DOHH2 (cell line): ENCODE data around the gene TIMM50.

Experiments
- H3F3A ChIP-seq: fragments of 200-600 bp; sonication (generic), shearing (Covaris generic); 2 replicates; pipeline ENCODE4 v1.6.0; 2016; ENCODE audit warnings: antibody characterized with exemption, mild to moderate bottlenecking; ENCODE audit not compliant: control insufficient read depth, insufficient read depth
- H3K27ac ChIP-seq: fragments of 200-600 bp; sonication (generic); 2 replicates; pipeline ENCODE4 v1.5.1; 2014; ENCODE audit warnings: low read depth, mild to moderate bottlenecking, low read length, moderate library complexity
- H3K27me3 ChIP-seq: fragments of 200-600 bp; sonication (generic); 2 replicates; pipeline ENCODE4 v1.6.1; 2014; ENCODE audit warnings: mild to moderate bottlenecking, low read length, mixed read lengths; ENCODE audit not compliant: control insufficient read depth
- H3K36me3 ChIP-seq: fragments of 200-600 bp; sonication (generic); 2 replicates; pipeline ENCODE4 v1.6.1; 2014; ENCODE audit warnings: mild to moderate bottlenecking, low read length, moderate library complexity, mixed read lengths; ENCODE audit not compliant: control insufficient read depth
- H3K4me1 ChIP-seq: fragments of 200-600 bp; sonication (generic); 2 replicates; pipeline ENCODE4 v1.6.1; 2014; ENCODE audit warnings: mild to moderate bottlenecking, low read length, mixed read lengths; ENCODE audit not compliant: control insufficient read depth
- H3K4me2 ChIP-seq: fragments of 200-600 bp; sonication (generic); 2 replicates; pipeline ENCODE4 v1.6.0; 2014; ENCODE audit warnings: mild to moderate bottlenecking, low read length, moderate library complexity
- H3K4me3 ChIP-seq: fragments of 200-600 bp; sonication (generic); 2 replicates; pipeline ENCODE4 v1.5.1; 2014; ENCODE audit warnings: mild to moderate bottlenecking, low read length, mixed read lengths
- H3K79me2 ChIP-seq: fragments of 200-600 bp; sonication (generic); 2 replicates; pipeline ENCODE4 v1.6.1; 2014; ENCODE audit warnings: mild to moderate bottlenecking, low read length, mixed read lengths; ENCODE audit not compliant: control insufficient read depth
- H3K9me2 ChIP-seq: fragments of 200-600 bp; sonication (generic); replicated peaks from 2 replicates; pipeline ENCODE4 v1.6.1; 2014; ENCODE audit warnings: mild to moderate bottlenecking, low read length, mixed read lengths; ENCODE audit not compliant: control insufficient read depth
- H3K9me3 ChIP-seq: fragments of 200-600 bp; sonication (generic); 2 replicates; pipeline ENCODE4 v1.6.1; 2014; ENCODE audit warnings: antibody characterized with exemption, low read length, mixed read lengths; ENCODE audit not compliant: control insufficient read depth, insufficient read depth
- H4K20me1 ChIP-seq: fragments of 200-600 bp; sonication (generic); 2 replicates; pipeline ENCODE4 v1.6.0; 2014; ENCODE audit warnings: low read depth, mild to moderate bottlenecking, antibody characterized with exemption, low read length, moderate library complexity; ENCODE audit not compliant: control insufficient read depth, insufficient read depth
- EZH2phosphoT487 ChIP-seq: fragments of 200-600 bp; sonication (generic); IDR thresholded peaks from 2 replicates; pipeline ENCODE4 v1.6.1; 2017; ENCODE audit warnings: borderline replicate concordance, mild to moderate bottlenecking, antibody characterized with exemption, low read length, moderate library complexity, mixed read lengths
- TF ChIP-seq, protein P1 (sequence below): fragments of 200-600 bp; sonication (generic); IDR thresholded peaks from one replicate; pipeline ENCODE4 v1.5.1; 2014; ENCODE audit warnings: antibody characterized with exemption, mild to moderate bottlenecking, low read depth, low read length; ENCODE audit not compliant: poor library complexity, severe bottlenecking

Gene TIMM50

DNA sequence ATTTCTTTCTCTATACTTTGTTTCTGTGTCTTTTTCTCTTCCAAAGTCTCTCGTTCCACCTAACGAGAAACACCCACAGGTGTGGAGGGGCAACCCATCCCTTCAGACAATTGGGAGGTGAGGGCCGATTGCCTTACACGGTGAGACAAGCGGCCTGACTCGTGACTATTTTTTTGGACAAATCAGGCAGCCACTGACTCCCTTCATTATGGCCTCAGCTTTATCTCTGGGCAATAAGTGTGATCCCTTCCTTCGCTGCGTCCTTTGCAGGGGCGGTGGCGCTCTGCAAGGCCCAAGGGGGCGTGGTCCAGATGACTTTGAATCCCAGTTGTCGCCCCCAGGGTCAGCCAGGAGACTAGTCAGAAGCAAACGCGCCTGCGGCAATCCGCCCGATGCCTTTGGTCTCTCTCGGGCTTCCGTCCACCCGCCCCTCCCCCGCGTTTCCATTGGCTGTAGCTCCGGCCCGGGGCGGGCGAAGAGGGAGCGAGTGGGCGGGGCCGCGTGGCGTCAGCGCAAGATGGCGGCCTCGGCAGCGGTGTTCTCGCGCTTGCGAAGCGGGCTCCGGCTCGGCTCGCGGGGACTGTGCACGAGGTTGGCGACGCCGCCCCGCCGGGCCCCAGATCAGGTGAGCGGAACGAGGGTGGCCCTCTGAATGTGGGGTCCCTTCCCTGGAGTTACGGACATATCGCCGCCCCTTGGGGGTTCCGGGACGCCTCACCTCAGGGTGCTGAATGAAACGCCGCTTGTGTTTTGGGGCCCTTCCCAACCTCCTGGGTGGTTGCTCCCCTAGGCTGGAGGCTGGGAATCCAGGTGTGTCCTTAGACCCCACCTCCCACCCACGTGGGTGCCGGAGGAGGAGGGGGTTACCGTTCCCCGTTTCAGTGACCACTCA, at the start of gene TIMM50:
TIMM50 (plus strand) TSS at position 502 of the 892 bp plus-strand sequence; CDS start at position 518, 16 bp downstream.
- H3K9me2 ChIP-seq = no peaks in the 10 kb centered on the region
- H4K20me1 ChIP-seq = no peaks in the 10 kb centered on the region
- H3K79me2 ChIP-seq = peaks cover 36% of the 10 kb centered on the region
- peaks cover 47% of the 10 kb centered on the region for H3K36me3 ChIP-seq
- peaks cover 20% of the 10 kb centered on the region for H3K4me1 ChIP-seq
- H3K9me3 ChIP-seq = no peaks in the 10 kb centered on the region
- H3F3A ChIP-seq = peaks cover 7% of the 10 kb centered on the region
- no peak for TF ChIP-seq EZH2phosphoT487
- TF ChIP-seq, protein P1, sequence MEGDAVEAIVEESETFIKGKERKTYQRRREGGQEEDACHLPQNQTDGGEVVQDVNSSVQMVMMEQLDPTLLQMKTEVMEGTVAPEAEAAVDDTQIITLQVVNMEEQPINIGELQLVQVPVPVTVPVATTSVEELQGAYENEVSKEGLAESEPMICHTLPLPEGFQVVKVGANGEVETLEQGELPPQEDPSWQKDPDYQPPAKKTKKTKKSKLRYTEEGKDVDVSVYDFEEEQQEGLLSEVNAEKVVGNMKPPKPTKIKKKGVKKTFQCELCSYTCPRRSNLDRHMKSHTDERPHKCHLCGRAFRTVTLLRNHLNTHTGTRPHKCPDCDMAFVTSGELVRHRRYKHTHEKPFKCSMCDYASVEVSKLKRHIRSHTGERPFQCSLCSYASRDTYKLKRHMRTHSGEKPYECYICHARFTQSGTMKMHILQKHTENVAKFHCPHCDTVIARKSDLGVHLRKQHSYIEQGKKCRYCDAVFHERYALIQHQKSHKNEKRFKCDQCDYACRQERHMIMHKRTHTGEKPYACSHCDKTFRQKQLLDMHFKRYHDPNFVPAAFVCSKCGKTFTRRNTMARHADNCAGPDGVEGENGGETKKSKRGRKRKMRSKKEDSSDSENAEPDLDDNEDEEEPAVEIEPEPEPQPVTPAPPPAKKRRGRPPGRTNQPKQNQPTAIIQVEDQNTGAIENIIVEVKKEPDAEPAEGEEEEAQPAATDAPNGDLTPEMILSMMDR = no peak
- peak within 1 kb of the TSS; percentile 94 for H3K4me2 ChIP-seq
- no peaks in the 10 kb centered on the region for H3K27me3 ChIP-seq
- peak within 1 kb of the TSS; percentile 90 for H3K4me3 ChIP-seq
- peak within 1 kb of the TSS; percentile 51 for H3K27ac ChIP-seq

DNA sequence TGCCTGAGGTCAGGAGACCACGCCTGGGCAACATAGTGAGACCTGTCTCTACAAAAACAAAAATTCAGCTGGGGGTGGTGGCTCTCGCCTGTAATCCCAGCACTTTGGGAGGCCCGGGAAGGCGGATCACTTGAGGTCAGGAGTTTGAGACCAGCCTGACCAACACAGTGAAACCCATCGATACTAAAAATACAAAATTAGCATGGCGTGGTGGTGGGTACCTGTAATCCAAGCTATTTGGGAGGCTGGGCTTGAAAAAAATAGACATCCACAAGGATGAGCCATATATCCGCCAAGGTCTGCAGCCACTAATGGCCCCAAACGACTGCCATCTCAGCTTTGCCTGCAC, 48.0 kb upstream of the TIMM50 start:
- 0 out of 2 replicates have a peak overlapping the region, but pooled peaks have one; percentile 8 for H3K4me3 ChIP-seq
- H3K27me3 ChIP-seq = no peaks in the 10 kb centered on the region
- peaks cover 43% of the 10 kb centered on the region for H3K36me3 ChIP-seq
- H3K27ac ChIP-seq = no peak overlapping the region
- TF ChIP-seq EZH2phosphoT487 = no peak
- TF ChIP-seq, protein P1 = no peak
- no peaks in the 10 kb centered on the region for H3K9me3 ChIP-seq
- no peaks in the 10 kb centered on the region for H3K9me2 ChIP-seq
- peaks cover 44% of the 10 kb centered on the region for H3K4me1 ChIP-seq
- H3K79me2 ChIP-seq = peaks cover 38% of the 10 kb centered on the region
- peaks cover 15% of the 10 kb centered on the region for H4K20me1 ChIP-seq
- H3K4me2 ChIP-seq = peak overlapping the region; percentile 84
- H3F3A ChIP-seq = peaks cover 55% of the 10 kb centered on the region

DNA sequence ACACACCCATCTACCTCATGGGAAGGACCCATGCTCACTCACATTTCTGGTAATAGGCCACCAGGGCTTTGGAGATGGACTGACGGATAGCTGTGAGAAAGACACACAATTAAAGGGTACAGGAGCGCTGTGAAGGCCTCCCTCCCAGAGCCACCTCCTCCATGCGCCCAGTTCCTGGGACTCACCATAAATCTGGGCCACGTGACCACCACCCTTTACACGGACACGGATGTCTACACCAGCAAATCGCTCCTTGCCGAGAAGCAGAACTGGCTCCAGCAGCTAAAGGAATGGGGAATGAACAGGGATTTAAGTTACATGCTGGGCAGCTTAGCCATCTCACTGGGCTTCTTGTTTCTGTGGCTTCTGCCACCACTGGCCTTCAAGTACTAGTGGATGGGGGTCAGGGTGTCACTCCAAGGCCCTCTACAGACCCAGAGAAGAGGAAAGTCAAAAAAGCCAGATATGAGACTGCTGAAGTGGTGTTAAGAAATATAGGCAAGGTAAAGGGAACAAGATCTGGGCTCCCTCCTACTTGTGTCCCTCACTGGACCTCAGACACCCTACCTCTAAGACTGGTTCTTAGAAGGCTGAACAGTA, 47.1 kb upstream of the TIMM50 start:
- H3K27ac ChIP-seq = peak overlapping the region; percentile 76

More for the DNA sequence above, 47.1 kb upstream of the TIMM50 start:
- Histone ChIP-seq H3F3A (peaks cover 58% of the 10 kb centered on the region), H3K9me3 (no peaks in the 10 kb centered on the region), H3K9me2 (no peaks in the 10 kb centered on the region), H3K4me1 (peaks cover 47% of the 10 kb centered on the region), H3K36me3 (peaks cover 43% of the 10 kb centered on the region), H3K27me3 (no peaks in the 10 kb centered on the region), H3K4me2 (peak overlapping the region; percentile 84), H3K4me3 (peak overlapping the region; percentile 92), H3K79me2 (peaks cover 38% of the 10 kb centered on the region), H4K20me1 (peaks cover 15% of the 10 kb centered on the region)
- TF ChIP-seq EZH2phosphoT487 = no peak
- TF ChIP-seq, protein P1 = no peak
